ENCODE measurements around the gene ERLEC1.
"Not testable (repeated sequence)": the region's sequence is repeated elsewhere in the genome, so short reads cannot be mapped to it uniquely, and the experiment has no call there.

The ERLEC1 gene

GRCh38 chr2:53784436-53784835 is 2.4 kb upstream of the ERLEC1 start:
- no peak for FAIRE-seq

GRCh38 chr2:53785366-53785765 is 1.5 kb upstream of the ERLEC1 start:
- no peak for FAIRE-seq

GRCh38 chr2:53786352-53786704 is 516 bp upstream of the ERLEC1 start:
- FAIRE-seq = no peak

GRCh38 chr2:53787614-53788289 is 908 bp downstream of the ERLEC1 start:
- no peak for FAIRE-seq

GRCh38 chr2:53793261-53793660 is 6.4 kb downstream of the ERLEC1 start:
- no peak for FAIRE-seq

GRCh38 chr2:53793821-53794220 is 7.0 kb downstream of the ERLEC1 start:
- no peak for FAIRE-seq

GRCh38 chr2:53801547-53801946 is 14.7 kb downstream of the ERLEC1 start:
- FAIRE-seq = no peak

- no peak for FAIRE-seq
Observed at GRCh38 chr2:53802617-53803151, 15.8 kb downstream of the ERLEC1 start.

- no peak for FAIRE-seq
Observed at GRCh38 chr2:53811601-53812000, 24.8 kb downstream of the ERLEC1 start.

GRCh38 chr2:53813151-53813550 is 26.3 kb downstream of the ERLEC1 start:
- no peak for FAIRE-seq

GRCh38 chr2:53818854-53819435 is 32.1 kb downstream of the ERLEC1 start:
- no peak for FAIRE-seq

- FAIRE-seq = no peak
Observed at GRCh38 chr2:53819634-53820033, 32.8 kb downstream of the ERLEC1 start.

GRCh38 chr2:53820048-53820447 is 33.2 kb downstream of the ERLEC1 start:
- no peak for FAIRE-seq

- FAIRE-seq = no peak
Observed at GRCh38 chr2:53820711-53821110, 33.9 kb downstream of the ERLEC1 start.

- FAIRE-seq = no peak
Observed at GRCh38 chr2:53821810-53822209, 35.0 kb downstream of the ERLEC1 start.

- FAIRE-seq = not testable (repeated sequence)
Observed at GRCh38 chr2:53823639-53824038, 36.8 kb downstream of the ERLEC1 start.

GRCh38 chr2:53826030-53826410 is 39.2 kb downstream of the ERLEC1 start:
- no peak for FAIRE-seq

- no peak for FAIRE-seq
Observed at GRCh38 chr2:53826587-53827397, 39.9 kb downstream of the ERLEC1 start.

- FAIRE-seq = no peak
Observed at GRCh38 chr2:53827398-53828175, 40.7 kb downstream of the ERLEC1 start.

GRCh38 chr2:53828331-53828730 is 41.5 kb downstream of the ERLEC1 start:
- no peak for FAIRE-seq

- FAIRE-seq = no peak
Observed at GRCh38 chr2:53829273-53829979, 42.6 kb downstream of the ERLEC1 start.

GRCh38 chr2:53829980-53830290 is 43.1 kb downstream of the ERLEC1 start:
- not testable (repeated sequence) for FAIRE-seq

GRCh38 chr2:53840580-53840979 is 53.7 kb downstream of the ERLEC1 start:
- FAIRE-seq = no peak

Measured in A204.1 (cell line).